Smooth muscle cell of the umbilical artery (primary cell): ENCODE data around the gene C10orf105. TPM values are rescaled to one million over a fixed set of nuclear protein-coding genes. Genes with fewer than 3 reads are reported as not detected.

ENCODE experiments used
- total RNA-seq: library from RNA; depleted of rRNA; stranded (reverse); fragments of >200 nt; gene quantifications from 2 replicates; pipeline ENCODE4 v1.2.3, GENCODE V29; 2014

The C10orf105 gene, protein sequence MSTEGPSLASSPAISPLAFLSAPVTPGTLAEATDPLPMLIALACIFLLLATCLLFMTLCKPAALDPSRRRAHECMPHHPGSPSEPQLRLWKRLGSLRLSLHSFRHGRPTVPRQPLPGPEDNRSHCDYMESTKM
- not detected in 2 replicates for total RNA-seq

GRCh38 chr10:71719464-71720201 lies at the start of gene C10orf105:
Gene C10orf105, minus strand, starts transcription at chr10:71719778. Its CDS starts 3,441 bp downstream, at chr10:71716337.

Other genes with a start within 250 kb of the C10orf105 start
- gene VSIR, start 53.7 kb upstream of the C10orf105 start, total RNA-seq, result 8.0 and 17.7 TPM in 2 replicates
- 1,204 and 1,466 TPM in 2 replicates for gene PSAP, start 131.5 kb upstream of the C10orf105 start, total RNA-seq
- gene CHST3, start 244.6 kb upstream of the C10orf105 start, total RNA-seq, result 13.1 and 35.0 TPM in 2 replicates